GM19328 (cell line): Measurements from ENCODE around the gene ELL2.
"Not testable (repeated sequence)": the region's sequence is repeated elsewhere in the genome, so short reads cannot be mapped to it uniquely, and the experiment has no call there.

ENCODE experiments used
- ATAC-seq: cut with Tn5 transposase; IDR thresholded peaks from one replicate; pipeline ENCODE4 v1.9.1; 2021; ENCODE audit warnings: mild to moderate bottlenecking, moderate library complexity; ENCODE audit not compliant: unreplicated experiment

Gene ELL2

DNA sequence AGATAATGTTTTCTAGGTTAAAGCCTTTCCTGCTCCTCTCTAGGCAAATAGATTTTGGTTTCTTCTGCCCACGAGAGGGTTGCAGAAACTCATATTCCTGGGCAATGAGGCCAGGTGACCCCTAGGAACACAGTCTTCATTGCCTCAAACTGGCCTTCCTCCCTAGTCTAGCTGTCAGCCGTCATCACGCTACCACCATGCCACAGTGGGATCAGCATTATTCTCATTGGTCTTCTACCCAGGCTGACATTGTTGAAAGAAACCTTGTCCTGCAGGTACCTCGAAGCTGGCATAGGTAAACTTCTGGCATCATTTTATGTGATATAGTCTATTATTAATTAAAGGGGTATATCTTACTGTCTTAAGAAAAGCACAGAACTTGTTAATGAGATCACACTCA is 51.1 kb downstream of the ELL2 start:
- no peak for ATAC-seq

DNA sequence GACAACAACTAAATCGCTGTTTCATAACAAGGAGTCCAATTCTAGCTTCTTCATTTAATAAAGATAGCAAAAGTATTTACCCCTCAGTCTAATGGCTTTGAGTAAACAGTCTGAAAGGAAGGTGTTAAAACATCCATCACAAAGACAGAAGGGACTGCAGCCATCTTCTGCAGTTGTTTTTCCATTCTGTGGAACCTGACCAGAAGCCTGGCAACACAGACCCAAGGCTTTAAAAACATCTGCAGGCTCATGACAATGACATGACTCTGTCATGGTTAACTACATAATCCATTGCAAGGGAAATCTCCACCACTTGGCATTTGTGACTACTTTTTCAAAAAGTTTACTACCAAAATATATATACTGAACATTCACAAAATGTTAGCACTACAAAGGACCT is 51.9 kb downstream of the ELL2 start:
- no peak for ATAC-seq

DNA sequence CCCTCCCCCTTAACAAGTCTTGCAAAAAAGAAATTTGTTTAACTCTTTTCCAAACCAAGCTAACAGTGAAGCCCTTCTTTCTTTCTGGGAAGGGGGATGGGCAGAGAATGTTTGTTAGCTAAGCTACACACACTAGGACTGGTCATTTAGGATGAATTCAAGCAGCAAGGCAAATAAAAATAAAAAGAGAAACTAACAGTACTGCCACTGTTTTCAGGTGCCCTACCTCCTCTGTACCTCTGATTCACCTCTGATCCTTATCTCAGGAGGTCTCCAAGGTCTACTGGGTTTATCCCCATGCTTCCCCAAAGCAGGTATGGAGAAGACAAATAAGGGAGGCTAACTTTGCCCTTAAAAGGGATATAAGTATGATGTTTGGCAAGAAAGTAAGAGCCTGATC is 52.9 kb downstream of the ELL2 start:
- ATAC-seq = no peak

DNA sequence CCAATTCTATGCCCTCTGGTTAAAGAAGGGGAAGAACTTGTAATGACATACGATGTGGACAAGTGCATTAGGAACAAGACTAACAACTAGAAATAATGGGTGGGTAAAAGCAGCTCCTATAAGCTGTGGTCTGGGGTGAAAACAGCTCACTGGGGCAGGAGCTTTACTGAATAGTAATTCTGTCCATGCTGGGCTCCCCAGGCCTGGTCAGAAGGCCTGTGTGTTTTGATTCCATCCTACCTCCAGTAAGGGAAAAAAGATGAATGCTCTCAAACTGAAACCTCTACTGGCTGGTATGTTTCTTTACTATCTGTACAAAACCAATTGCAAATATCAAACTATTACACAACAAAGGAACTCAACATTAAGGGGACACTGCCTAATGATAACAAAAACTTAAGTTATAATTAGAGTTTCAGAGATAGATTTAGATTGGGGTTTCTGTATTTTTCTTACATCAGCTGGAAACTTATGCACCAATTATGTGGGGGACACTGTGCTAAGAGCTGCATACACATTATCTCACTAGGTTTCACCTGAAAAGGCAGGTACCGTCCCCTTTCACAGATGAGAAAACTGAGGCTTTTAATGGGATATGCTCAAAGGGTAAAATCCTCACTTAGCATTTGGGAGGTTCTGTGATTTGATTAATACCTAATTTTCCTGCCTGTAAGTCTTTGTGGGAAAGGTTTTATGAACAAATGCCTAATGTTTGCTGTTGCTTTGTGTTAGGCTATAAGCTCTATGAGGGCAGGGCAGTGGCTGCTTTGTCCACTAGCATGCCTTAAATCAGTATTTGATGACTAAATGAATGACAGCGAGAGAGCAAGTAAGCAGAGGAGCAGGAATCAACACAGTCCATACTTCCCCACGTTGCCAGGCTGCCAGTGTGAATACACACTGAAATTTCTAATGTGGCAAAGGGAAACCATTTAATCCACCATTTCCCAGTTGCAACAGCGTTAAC is 53.6 kb downstream of the ELL2 start:
- ATAC-seq = no peak

DNA sequence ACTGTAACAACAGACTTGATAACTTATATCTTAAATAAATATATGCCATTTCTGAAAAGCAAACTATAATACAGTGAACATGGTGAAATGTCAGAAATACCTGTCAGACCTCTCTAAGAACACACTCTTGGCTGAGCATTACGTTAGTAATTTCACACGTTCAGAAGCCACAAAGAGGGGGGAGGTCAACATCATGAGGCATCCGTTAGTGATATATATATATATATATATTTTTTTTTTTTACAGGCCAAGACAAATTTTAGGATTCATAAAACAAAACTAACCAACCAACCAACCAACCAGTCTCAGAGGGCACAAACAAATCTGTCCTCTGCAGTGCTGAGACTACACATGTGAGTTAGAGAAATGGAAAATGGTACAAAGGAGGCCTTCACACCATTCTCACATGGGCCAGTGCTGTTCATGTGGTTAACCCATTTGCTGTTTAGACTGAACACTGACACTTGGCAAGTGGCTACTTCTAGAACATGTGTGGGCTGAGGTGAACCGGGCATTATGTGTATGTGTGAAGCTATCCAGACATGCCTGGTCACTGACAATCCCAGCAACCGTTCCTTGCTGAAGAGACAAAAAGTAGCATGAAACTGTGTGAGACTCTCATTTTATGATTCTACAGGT is 54.5 kb downstream of the ELL2 start:
- no peak for ATAC-seq

DNA sequence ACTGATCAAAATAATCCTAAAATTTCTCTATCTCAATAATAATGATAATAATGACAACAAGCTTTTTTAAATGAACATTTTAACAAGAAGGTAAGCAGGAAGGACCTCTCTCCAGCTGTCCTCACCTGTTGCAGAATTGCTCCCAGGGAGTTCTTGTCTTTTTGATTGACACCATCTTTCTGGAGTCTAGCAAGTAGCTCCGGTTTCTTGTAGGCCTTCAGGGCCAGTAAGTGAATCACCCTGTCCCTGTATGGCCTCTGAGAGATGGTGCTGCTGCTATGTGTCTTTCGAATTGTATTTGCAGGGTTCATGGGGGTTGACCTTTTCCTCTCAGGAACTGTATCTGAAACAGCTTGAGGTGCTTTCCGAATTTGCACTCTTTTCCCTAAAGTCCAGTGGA is 55.3 kb downstream of the ELL2 start:
- not testable (repeated sequence) for ATAC-seq

DNA sequence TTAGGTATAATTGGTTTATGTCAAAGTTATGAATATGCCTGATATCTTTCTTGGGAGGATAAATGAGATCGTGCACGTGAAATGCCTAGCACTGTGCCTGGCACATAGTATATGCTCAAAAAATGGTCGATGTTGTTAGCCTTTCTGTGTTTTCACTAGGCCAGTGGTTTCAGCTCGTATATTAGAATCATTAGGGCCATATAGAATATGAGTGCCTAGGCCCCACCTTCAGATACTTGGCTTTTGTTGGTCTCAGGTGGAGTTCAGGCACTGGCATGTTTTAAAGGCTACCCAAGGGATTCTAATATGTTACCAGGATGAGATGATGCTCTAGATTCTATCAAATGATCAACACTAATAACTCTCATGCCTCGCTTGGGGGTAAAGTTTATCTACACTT is 56.8 kb downstream of the ELL2 start:
- no peak for ATAC-seq

DNA sequence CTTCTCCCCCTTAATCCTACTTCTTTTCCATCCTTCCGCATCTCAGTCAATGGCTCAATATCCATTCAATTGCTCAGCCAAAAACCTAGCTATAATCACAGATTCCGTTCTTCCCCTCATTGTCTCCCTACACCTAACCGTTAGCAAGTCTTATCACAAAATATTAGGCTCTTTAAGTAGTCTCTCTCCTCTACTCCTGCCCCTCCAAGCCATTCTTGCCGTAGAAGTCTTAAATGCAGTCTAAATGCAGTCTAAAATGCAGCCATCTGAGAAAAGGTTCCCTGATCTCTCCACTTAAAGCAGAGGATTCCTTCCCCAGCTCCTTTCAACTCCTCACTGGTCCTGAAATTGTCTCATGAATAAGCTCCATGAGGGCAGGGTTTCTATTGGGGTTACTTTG is 57.8 kb downstream of the ELL2 start:
- ATAC-seq = no peak

DNA sequence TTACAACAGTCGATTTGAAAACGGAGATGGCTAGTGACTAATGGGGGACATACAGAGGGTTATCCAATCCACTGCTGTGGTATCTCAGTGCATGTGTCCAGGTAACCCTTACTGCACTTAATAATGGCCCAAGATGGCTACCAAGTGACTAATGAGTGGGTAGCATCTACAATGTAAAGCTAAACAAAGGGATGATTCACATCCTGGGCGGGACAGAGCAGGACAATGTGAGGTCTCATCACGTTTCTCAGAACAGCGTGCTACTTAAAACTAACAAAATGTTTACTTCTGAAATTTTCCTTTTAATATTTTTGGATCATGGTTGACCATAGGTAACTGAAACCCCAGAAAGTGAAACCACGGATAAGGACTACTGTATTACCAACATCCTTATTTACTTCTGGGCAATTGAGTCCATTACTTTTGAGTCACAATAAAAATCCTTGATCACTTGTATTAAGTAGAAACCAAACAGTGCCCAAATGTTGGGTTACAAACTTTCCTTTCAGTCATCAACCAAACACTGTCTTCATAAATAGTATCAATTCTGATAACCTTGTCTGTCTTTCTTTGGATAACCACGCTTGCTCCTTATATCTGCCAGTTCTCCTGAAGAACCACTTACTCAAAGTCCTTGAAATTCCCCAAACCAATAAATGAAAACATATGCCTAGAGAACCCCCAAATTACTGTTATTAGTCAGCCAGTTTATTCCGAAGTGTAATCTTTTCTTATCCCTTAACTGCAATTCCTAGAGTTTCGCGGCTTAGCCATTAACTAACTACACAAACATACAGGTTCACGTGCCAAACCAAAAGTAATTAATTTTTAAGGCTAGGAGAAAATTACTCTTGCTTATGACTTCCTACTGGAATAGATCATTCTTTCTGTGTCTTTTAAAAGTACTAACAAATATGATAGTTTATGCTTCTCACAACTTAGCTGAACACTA is 59.7 kb downstream of the ELL2 start:
- no peak for ATAC-seq

DNA sequence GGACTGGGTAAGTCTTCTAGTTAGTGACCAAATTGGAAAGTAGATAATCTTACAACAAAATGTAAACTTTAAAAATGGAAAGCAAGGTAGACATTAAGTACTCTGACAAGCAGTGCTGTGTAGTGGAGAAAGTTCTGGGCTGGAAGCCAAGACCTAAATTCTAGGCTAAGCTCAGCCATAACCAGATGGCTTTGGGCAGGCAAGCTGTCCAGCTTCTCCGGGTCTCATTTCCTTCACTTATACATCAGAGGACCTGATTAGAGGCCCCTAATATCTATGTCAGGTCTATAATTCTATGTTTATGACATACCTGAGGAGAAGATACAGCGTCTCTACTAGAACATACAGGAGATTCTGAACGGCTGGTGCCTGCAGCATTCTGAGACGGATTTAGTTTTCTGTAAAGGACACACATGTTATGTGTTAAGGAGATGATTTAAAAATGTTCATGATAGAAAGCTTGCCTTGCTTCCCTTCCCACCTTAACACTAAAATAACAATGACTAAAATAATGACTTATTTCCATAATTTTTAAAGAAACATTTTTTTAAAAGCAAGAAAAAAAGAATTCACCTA is 61.2 kb downstream of the ELL2 start:
- no peak for ATAC-seq

DNA sequence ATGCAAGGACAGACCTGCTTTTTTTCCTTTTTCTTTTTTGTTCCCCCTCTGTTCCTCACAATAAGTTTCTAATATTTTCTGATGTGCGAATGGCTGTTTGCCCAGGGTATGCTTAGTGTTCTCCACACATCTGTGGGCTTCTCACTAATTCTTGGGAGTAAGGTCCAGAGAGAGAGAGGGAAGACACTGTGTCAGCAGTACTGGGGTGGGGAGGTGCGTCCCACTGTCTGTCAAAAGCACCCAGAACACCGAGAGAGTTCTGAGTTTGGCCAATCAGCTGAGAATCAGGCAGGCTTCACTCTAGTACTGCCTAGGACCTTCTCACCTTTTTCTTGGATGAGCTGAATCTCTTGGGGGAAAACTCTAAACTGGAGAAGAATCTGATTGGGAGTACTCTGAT is 61.8 kb downstream of the ELL2 start:
- ATAC-seq = no peak

DNA sequence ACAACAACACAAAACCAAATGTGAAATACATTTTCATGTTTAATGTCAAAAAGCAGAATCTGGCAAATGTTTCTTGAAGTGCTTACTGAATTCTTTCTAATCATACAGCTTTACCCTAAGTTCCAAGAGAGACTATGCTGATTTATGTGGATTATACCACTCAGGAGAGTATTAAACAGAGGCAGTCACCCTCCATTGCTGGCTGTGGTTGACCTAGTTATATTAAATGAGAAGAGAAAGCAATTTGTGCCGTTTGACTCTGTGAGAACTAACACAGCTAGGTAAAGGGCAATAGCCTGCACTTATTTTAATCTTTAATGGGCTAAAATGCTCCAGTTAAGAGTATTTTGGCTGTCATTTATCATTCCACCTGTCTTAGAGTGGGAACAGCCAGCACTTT is 62.6 kb downstream of the ELL2 start:
- ATAC-seq = no peak

DNA sequence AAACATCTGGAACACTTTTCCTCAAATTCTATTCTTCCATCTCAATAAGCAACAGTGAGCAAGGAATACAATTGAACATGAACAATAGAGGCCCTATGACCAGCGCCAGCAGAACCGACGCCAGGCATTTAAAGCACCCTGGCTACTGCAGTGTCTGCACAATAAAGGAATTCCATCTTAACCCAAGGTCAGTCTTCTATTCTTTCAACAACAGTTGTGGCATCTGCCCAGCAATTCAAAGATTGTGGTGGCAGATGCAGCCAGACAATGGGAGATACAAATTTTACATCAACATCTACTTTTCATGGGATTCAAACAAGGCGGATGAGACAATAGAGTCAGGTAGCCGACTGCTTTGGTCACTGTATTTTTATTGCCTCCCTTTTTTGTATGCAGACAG is 65.9 kb downstream of the ELL2 start:
- no peak for ATAC-seq

DNA sequence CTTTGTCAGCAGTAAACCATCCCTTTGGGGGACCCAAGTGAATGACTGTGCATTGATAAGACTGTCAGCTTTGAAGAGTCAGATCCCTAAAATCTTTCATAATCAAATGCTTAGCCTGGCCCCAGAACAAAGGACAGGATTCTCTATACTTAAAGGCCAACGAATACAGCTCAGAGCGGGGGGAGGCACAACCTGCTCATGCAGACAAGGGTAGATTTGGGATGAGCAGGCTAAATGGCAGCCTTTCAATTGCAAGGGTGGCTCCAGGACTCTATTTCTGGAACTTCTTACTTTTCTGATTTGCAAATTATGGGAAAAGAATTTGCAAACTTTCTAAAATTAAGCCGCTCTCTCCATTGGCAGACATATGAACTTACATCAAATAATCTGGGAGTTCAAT is 66.4 kb downstream of the ELL2 start:
- ATAC-seq = no peak

DNA sequence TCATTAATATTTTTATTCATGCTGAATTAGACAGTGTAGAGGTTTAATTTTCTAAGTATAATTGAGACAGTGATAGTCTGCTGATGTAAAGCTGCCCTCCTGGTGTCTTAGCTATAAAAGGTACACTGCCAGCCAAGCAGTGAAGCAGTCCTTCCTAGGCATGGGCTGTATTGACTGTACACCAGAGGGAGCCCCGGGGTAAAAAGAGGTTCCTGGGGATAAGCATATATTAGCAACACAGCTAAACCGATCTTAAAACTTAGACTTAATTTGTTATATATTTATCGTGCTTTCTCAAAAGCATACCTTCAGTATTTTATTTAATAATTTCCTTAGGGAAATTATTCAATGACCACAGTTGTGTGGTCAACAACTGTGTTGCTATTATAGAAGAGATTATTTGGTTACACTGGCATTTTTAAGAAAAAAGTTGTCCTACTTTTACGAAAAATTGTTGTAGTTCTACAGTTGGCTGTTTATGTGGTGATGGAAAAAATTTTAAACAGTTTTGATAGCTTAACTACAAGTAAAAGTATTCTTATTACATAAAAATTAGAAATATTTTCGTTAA is 68.8 kb downstream of the ELL2 start:
- ATAC-seq = no peak

DNA sequence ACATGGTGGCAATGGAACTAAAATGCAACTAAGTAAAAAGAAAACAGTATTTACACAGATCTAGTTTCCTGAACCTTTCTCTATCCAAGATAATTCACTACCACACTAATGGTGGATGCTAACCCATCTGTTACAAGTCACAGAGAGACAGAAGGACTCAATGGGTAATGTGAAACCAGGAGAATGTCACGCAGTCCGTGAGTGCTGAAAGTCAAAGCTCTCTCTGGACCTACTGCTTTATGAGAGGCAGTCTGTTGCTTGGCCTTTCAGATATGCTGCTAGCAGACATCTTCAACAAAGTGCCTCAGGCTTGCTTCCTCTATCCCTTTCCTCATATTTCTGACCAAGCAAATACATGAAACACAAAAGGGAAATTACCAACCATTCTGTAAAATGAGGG is 70.2 kb downstream of the ELL2 start:
- no peak for ATAC-seq

DNA sequence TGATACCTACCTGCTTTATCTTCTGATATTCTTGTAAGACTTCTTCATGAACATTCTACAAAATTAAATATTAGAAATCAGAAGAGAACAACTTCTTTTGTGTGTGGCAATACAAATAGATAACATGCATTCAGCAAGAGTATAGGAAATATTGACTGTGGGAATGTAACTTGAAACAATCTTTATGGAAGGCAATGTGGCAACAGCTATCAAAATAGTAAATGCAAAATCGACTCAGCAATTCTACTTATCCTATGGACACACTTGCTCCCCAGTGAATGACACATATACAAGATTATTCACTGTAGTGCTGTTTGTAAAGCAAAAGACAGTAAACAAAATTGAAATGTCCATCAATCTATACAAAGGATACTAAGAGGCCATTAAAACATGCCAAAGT is 72.6 kb downstream of the ELL2 start:
- no peak for ATAC-seq

DNA sequence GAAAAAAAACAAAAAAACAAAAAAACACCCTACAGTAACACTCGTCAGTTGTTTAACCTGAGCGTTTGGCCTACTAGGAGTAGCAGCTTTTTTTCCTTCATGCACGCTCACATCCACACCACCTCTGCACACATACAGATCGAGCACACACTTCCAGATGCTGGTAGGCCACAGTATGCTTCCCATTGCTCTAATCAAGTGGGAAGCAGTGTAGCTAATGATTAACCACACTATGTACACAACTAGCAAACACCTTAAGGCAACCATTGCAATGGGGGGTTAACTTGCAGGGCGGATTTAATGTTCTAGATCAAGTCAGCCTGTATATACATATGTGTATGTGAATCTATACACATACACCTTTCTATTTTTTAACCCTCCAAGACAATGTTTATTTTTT is 73.7 kb downstream of the ELL2 start:
- no peak for ATAC-seq

DNA sequence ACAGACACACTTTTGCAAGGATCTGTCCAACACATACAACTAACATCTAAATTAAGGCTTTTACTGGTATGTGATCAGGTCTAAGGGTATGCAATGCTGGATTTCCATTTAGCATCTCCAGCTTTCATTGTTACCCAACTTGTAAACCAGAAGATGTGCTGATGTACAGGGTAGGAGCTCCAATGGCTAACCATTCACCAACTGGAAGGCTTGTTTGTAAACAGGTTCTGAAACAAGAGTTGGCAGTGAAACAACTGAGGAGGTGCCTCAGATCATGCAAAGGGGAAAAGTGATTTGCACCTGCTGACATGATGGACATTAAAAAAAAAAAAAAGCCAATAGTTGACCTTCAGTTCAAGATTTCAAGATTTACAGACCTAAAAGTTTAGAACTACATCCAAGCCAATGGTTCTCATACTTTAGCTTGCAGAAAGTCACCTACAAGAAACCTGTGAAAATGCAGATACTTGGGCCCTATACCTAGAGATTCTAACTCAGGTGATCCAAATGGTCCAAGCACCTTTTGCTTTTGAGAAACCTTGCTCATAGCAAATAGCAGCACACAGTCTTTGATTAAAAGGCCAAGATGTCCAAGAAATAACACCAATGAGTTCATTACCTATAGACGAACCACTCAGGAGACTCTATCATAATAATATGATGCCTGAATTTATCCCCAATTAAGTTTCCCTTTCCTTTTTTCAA is 75.2 kb downstream of the ELL2 start:
- no peak for ATAC-seq

DNA sequence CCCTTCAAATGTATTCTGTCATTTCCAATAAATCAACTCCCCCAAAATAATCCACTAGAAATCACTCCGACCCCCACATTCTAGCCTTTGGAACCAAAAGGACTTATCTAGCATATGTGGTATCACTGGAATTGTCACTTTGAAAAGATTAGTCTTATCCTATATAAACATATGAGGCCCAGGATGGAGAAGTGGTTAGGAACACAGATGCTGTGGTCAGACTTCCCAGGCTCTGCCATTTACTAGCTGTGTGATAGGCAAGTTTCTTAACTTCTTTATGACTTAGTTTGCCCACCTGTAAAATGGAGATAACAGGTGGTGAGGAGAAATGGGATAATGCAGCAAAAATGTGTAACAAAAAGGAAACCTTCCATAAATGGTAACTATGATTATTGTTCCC is 77.1 kb downstream of the ELL2 start:
- ATAC-seq = no peak
